OCI-LY3 (cell line): ENCODE measurements around the gene DNPH1.

Experiments
- EZH2phosphoT487 ChIP-seq: fragments of 200-600 bp; shearing (Covaris generic); IDR thresholded peaks from 2 replicates; pipeline ENCODE4 v1.6.1; 2018; ENCODE audit warnings: antibody characterized with exemption, mixed run types, low read depth
- TF ChIP-seq, protein P1 (sequence below): fragments of 200-600, 300-600 bp; sonication (generic); IDR thresholded peaks from 2 replicates; pipeline ENCODE4 v1.5.1; 2014; ENCODE audit warnings: antibody characterized with exemption, low read length, low read depth

DNA sequence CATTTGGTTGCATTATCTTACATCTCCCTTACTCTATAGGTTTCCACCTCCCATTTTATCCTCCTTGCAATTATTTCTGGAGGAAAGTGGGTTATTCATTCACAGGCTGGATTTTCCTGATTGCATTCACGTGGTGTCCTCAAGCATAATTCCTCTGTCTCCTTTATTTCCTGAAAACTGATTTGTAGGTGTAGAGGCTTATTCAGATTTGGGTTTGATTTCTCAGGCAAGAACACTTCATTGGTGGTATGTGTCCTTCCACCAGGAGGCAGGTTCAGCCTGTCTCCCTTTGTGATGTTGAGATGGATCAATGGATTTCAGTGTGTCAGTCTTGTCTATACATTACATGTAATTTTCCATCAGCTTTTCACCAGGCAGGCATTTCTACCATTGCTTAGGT is 17.3 kb downstream of the DNPH1 start:
- TF ChIP-seq, protein P1, sequence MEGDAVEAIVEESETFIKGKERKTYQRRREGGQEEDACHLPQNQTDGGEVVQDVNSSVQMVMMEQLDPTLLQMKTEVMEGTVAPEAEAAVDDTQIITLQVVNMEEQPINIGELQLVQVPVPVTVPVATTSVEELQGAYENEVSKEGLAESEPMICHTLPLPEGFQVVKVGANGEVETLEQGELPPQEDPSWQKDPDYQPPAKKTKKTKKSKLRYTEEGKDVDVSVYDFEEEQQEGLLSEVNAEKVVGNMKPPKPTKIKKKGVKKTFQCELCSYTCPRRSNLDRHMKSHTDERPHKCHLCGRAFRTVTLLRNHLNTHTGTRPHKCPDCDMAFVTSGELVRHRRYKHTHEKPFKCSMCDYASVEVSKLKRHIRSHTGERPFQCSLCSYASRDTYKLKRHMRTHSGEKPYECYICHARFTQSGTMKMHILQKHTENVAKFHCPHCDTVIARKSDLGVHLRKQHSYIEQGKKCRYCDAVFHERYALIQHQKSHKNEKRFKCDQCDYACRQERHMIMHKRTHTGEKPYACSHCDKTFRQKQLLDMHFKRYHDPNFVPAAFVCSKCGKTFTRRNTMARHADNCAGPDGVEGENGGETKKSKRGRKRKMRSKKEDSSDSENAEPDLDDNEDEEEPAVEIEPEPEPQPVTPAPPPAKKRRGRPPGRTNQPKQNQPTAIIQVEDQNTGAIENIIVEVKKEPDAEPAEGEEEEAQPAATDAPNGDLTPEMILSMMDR: peak; percentile 33
- TF ChIP-seq EZH2phosphoT487: no peak
